Skeletal muscle tissue (tissue), 4 donors: ENCODE data around the gene KREMEN1. TPM values are rescaled to one million over a fixed set of nuclear protein-coding genes. Genes with fewer than 3 reads are reported as not detected.

Experiments
- H3K27ac ChIP-seq: one replicate; pipeline ENCODE4 v1.7.0; 2013; ENCODE audit warnings: mild to moderate bottlenecking, low read depth, low read length, inconsistent platforms
- H3K27me3 ChIP-seq, 3 donors: one replicate each; pipeline ENCODE4 v1.7.0; 2013; ENCODE audit warnings: low read length in 3 of 3; ENCODE audit not compliant: control insufficient read depth in 3 of 3, insufficient read depth in 3 of 3
- H3K36me3 ChIP-seq, 3 donors: one replicate each; pipeline ENCODE4 v1.7.0; 2013; ENCODE audit warnings: low read length in 3 of 3; ENCODE audit not compliant: control insufficient read depth in 3 of 3, insufficient read depth in 3 of 3
- H3K4me1 ChIP-seq, 3 donors: one replicate each; pipeline ENCODE4 v1.7.0; 2013; ENCODE audit warnings: low read length in 3 of 3, mild to moderate bottlenecking in 3 of 3; ENCODE audit not compliant: control insufficient read depth in 3 of 3, insufficient read depth in 3 of 3
- H3K4me3 ChIP-seq, 3 donors: one replicate each; pipeline ENCODE4 v1.7.0; 2013; ENCODE audit warnings: low read length in 3 of 3
- H3K9ac ChIP-seq, 3 donors: one replicate each; pipeline ENCODE4 v1.7.0; 2013; ENCODE audit warnings: low read length in 3 of 3, mild to moderate bottlenecking in 3 of 3, moderate library complexity in 2 of 3, low read depth in 1 of 3
- H3K9me3 ChIP-seq, 3 donors: one replicate each; pipeline ENCODE4 v1.7.0; 2013; ENCODE audit warnings: low read length in 3 of 3; ENCODE audit not compliant: control insufficient read depth in 3 of 3
- total RNA-seq: library from RNA; depleted of rRNA; stranded (reverse); fragments of >200 nt; gene quantifications from one replicate; pipeline ENCODE4 v1.2.3, GENCODE V29; 2014
- donor health status: Osteomylitis.

The KREMEN1 gene
- total RNA-seq, 1 donor from 2014 or later: 43.8 TPM

DNA sequence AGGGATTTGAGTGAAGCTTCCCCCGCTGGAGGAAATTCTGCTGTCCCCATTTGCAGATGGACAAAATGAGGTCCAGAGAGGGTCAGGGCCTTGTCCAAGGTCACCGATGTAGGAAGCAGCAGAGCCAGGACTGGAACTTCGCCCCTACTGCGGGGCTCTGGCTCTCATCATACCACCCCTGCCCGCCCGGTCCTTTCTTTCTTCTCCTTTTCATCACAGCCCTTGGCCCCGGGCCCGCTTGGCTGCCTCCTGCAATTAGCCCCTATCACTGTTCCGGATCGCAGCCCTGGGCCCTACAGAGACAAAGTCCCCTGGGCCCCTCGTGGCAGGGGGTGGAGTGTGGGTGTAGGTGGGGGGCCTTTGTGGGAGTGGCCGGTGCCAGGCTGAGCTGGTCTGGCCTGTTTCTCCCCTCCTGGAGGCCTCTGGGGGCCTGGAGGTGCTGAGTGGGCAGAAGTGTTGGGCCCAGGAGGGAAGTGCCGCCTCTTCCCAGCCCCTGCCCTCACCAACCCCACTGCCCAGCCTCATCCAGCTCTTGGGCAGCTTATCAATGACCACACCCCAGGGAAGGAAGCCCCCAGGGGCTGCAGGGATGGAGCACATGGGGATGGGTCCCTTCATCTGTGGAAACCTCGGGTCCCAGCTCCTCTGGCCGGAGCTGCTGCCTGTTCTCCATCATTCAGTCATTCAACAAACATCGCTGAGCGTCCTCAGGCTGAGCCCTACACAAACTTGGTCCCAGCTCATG is 136.2 kb downstream of the KREMEN1 start:
- peaks cover 9 to 20% (median 19%) of the 10 kb centered on the region in 3 donors for H3K27me3 ChIP-seq
- no peaks in the 10 kb centered on the region for H3K36me3 ChIP-seq
- no peak overlapping the region for H3K9ac ChIP-seq
- H3K27ac ChIP-seq: no peak overlapping the region
- H3K4me1 ChIP-seq: peaks cover 3 to 6% (median 5%) of the 10 kb centered on the region in 3 donors
- H3K9me3 ChIP-seq: no peaks in the 10 kb centered on the region
- no peak overlapping the region for H3K4me3 ChIP-seq

DNA sequence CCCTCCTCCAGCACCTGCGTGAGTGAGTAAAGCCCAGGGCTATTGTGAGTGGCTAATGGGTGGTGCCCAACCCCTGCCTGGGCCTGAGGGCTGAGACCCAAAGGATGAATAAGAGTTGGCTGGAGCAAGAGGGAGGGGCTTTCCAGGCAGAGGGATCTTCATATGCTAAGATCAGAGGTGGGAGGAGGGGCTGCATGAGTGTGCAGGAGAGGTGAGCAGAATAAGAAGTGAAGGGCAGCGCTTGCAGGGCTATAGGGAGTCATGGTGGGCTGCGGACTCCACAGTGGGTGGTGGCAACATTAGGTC is 136.7 kb downstream of the KREMEN1 start:
- peaks cover 9 to 20% (median 19%) of the 10 kb centered on the region in 3 donors for H3K27me3 ChIP-seq
- no peak overlapping the region for H3K9ac ChIP-seq
- H3K36me3 ChIP-seq: no peaks in the 10 kb centered on the region
- H3K9me3 ChIP-seq: no peaks in the 10 kb centered on the region
- H3K4me1 ChIP-seq: peaks cover 3 to 6% (median 5%) of the 10 kb centered on the region in 3 donors
- no peak overlapping the region for H3K4me3 ChIP-seq
- H3K27ac ChIP-seq: no peak overlapping the region

DNA sequence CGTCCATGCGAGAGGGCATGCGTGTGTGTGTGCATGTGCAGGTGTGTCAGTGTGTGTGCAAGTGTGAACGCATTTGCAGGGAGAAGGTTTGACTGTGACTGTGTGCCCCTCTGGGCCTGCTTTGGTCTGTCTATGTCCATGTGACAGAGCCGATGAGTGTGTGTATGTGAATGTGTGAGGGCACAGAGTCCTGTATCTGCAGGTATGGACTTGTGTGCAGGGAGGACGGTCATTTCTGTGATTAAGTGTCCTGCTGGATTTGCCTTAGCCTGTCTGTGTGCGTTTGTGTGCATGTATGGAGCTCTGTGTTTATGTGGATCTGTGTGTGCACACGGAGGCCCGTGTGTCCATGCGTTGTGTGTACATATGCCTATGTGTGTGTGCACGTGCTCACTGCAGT is 138.2 kb downstream of the KREMEN1 start:
- Histone ChIP-seq H3K4me3 (no peak overlapping the region), H3K36me3 (no peaks in the 10 kb centered on the region), H3K9me3 (no peaks in the 10 kb centered on the region), H3K9ac (no peak overlapping the region), H3K27ac (no peak overlapping the region), H3K4me1 (peaks cover 2 to 4% (median 4%) of the 10 kb centered on the region in 3 donors), H3K27me3 (peaks cover 8 to 19% (median 17%) of the 10 kb centered on the region in 3 donors)

DNA sequence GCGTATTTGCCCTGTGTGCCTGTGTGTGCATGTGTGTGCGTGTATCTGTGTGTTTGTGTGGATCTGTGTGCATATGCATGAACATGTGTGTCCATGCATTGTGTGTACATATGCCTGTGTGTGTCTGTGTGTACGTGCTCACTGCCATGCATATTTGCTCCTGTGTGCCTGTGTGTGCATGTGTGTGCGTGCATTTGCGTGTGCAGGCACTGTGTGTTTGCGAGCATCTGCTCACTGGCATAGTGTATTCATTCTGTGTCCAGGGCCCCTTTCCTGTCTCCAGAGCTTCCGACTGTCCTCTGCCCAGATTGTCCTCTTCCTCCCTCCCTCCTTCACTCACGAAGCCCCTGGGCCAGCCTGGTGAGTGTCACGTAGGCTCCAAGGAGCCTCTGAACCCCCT is 138.6 kb downstream of the KREMEN1 start:
- Histone ChIP-seq H3K4me1 (no peaks in the 10 kb centered on the region), H3K9me3 (no peaks in the 10 kb centered on the region), H3K4me3 (no peak overlapping the region), H3K36me3 (no peaks in the 10 kb centered on the region), H3K27ac (no peak overlapping the region), H3K9ac (no peak overlapping the region), H3K27me3 (peaks cover 4 to 15% (median 13%) of the 10 kb centered on the region in 3 donors)

- H3K9ac ChIP-seq: no peak overlapping the region
Measured at GRCh38 chr22:29212743-29213142, 139.9 kb downstream of the KREMEN1 start.

GRCh38 chr22:29213493-29213892 is 140.7 kb downstream of the KREMEN1 start:
- H3K36me3 ChIP-seq: no peaks in the 10 kb centered on the region
- no peaks in the 10 kb centered on the region for H3K9me3 ChIP-seq
- H3K4me3 ChIP-seq: no peak overlapping the region
- H3K9ac ChIP-seq: no peak overlapping the region
- H3K27ac ChIP-seq: no peak overlapping the region
- no peaks in the 10 kb centered on the region for H3K27me3 ChIP-seq
- peaks cover 0 to 2% (median 0%) of the 10 kb centered on the region in 3 donors for H3K4me1 ChIP-seq

More at GRCh38 chr22:29212743-29213142, 139.9 kb downstream of the KREMEN1 start:
- H3K4me1 ChIP-seq: peaks cover 0 to 2% (median 0%) of the 10 kb centered on the region in 3 donors
- H3K9me3 ChIP-seq: no peaks in the 10 kb centered on the region
- no peak overlapping the region for H3K27ac ChIP-seq
- H3K36me3 ChIP-seq: no peaks in the 10 kb centered on the region
- H3K27me3 ChIP-seq: peaks cover 0 to 2% (median 1%) of the 10 kb centered on the region in 3 donors
- no peak overlapping the region for H3K4me3 ChIP-seq

GRCh38 chr22:29214232-29214631 is 141.4 kb downstream of the KREMEN1 start:
- Histone ChIP-seq H3K36me3 (no peaks in the 10 kb centered on the region), H3K4me3 (no peak overlapping the region), H3K27me3 (no peaks in the 10 kb centered on the region), H3K4me1 (peaks cover 0 to 2% (median 0%) of the 10 kb centered on the region in 3 donors), H3K9ac (no peak overlapping the region), H3K27ac (no peak overlapping the region), H3K9me3 (no peaks in the 10 kb centered on the region)

DNA sequence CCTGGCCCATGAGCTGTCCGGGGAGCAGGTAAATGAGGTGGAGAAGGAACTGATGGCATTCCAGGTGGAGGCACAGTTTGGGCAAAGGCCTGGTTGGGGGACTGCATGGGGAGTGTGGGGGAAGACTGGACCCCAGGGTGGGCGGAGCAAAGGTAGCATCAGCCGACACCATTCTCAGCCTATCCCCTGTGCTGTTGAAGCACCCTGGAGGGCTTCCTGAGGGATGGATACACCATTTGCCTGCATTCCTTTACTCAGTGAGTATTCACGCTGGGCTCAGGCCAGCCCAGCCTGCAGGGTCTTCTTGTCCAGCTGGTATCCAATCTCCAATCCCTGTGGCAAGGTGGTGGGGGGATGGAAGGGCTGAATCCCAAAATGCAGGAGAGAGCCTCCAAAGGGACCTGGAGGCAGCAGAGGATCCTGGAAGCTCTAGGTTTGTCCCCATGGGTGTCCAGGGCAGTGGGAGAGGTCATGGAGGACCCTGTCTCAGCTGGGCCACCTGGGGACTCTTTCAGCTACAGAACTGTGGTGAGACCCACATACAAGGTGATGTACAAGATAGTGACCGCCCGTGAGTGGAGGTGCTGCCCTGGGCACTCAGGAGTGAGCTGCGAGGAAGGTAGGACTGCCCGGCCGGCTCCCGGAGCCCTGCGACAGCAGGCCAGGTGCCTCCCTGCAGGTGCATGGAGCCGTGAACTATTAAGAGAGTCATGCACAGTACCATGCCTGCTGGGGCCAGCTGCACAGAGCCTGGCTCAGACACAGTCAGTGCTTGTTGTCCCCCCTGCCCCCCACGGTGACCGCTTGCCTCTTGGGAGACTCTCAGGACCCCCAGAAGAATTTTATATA is 142.4 kb downstream of the KREMEN1 start:
- H3K27me3 ChIP-seq: no peaks in the 10 kb centered on the region
- H3K4me1 ChIP-seq: peaks cover 0 to 2% (median 0%) of the 10 kb centered on the region in 3 donors
- H3K36me3 ChIP-seq: no peaks in the 10 kb centered on the region
- H3K27ac ChIP-seq: no peak overlapping the region
- H3K4me3 ChIP-seq: no peak overlapping the region
- H3K9ac ChIP-seq: no peak overlapping the region
- H3K9me3 ChIP-seq: no peaks in the 10 kb centered on the region

DNA sequence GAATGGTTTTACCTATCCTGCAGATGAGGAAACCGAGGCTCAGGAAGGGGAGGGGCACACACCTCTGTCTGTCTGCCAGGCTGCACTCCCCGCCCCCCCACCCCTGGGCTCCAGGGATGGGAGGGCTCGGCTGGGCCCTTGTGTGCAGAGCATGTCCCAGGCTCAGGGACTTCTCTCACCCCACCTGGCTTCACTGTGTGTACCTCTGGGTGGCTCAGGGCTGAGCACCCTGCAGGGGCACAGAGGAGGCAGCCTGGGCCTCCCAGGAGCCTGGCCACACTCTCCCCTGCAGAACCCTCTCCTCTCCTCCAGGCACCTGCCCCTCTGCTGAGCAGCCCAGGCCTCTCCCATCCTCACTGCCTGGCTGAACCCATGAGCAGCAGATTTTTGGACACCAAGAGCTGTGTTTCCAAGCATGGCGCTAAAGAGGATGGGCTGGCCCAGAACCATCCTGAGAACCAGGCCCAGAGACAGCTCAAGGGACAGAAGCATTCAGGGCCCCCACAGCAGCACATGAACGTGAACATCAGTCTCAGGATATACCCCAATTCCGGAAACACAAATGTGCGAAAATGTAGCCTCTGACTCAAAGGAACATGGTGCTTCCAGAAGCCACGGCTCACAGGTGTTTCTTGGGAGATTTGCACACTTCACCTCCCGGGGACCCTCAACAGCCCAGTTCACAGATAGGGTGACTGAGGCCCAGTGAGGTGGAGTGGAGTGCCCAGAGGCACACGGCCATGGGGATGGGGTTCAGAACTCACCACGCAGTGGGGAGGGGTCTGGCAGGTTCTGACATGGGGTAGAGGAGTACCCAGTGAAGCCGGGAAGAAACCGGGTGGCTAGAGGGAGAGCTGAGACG is 143.4 kb downstream of the KREMEN1 start:
- Histone ChIP-seq H3K9ac (no peak overlapping the region), H3K36me3 (no peaks in the 10 kb centered on the region), H3K27ac (no peak overlapping the region), H3K9me3 (no peaks in the 10 kb centered on the region), H3K4me3 (no peak overlapping the region), H3K4me1 (peaks cover 0 to 2% (median 0%) of the 10 kb centered on the region in 3 donors), H3K27me3 (no peaks in the 10 kb centered on the region)
